GM12872 (cell line): ENCODE results near the gene MMD.

Experiments
- CTCF ChIP-seq: IDR thresholded peaks from 3 replicates; pipeline ENCODE4 v1.5.1; 2011; ENCODE audit warnings: low read depth, mild to moderate bottlenecking, low read length, moderate library complexity; ENCODE audit not compliant: insufficient read depth

MMD gene

GRCh38 chr17:55398689-55399088 is 22.9 kb downstream of the MMD start:
- TF ChIP-seq CTCF = no peak

- no peak for TF ChIP-seq CTCF
These were observed 25.7 kb downstream of the MMD start for GRCh38 chr17:55395803-55396505.

GRCh38 chr17:55394357-55395021 is 27.1 kb downstream of the MMD start:
- TF ChIP-seq CTCF = no peak

GRCh38 chr17:55391764-55392467 is 29.7 kb downstream of the MMD start:
- no peak for TF ChIP-seq CTCF

- no peak for TF ChIP-seq CTCF
These were observed 30.3 kb downstream of the MMD start for GRCh38 chr17:55391244-55391757.

GRCh38 chr17:55390364-55390977 is 31.2 kb downstream of the MMD start:
- TF ChIP-seq CTCF = no peak

- TF ChIP-seq CTCF = no peak
These were observed 32.8 kb downstream of the MMD start for GRCh38 chr17:55388842-55389241.
